ENCODE measurements around the gene MFAP2. TPM values are rescaled to one million over a fixed set of nuclear protein-coding genes. Genes with fewer than 3 reads are reported as not detected.

MFAP2 gene
- total RNA-seq, 4 donors from 2014 or later: 22.3 to 70.3 (median 44.6) TPM

- Histone ChIP-seq H3K27me3 (no peaks in the 10 kb centered on the region), H3K36me3 (no peaks in the 10 kb centered on the region), H3K27ac (no peak overlapping the region), H3K4me1 (no peaks in the 10 kb centered on the region), H3K4me3 (no peak overlapping the region), H3K9me3 (no peaks in the 10 kb centered on the region)
- no peak for TF ChIP-seq POLR2A (IDR thresholded peaks at IDR 0.05)
- TF ChIP-seq, protein P1, sequence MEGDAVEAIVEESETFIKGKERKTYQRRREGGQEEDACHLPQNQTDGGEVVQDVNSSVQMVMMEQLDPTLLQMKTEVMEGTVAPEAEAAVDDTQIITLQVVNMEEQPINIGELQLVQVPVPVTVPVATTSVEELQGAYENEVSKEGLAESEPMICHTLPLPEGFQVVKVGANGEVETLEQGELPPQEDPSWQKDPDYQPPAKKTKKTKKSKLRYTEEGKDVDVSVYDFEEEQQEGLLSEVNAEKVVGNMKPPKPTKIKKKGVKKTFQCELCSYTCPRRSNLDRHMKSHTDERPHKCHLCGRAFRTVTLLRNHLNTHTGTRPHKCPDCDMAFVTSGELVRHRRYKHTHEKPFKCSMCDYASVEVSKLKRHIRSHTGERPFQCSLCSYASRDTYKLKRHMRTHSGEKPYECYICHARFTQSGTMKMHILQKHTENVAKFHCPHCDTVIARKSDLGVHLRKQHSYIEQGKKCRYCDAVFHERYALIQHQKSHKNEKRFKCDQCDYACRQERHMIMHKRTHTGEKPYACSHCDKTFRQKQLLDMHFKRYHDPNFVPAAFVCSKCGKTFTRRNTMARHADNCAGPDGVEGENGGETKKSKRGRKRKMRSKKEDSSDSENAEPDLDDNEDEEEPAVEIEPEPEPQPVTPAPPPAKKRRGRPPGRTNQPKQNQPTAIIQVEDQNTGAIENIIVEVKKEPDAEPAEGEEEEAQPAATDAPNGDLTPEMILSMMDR (IDR thresholded peaks at IDR 0.05): no peak
- intact Hi-C loops (cut with DNase I; ENCODE audit: low total_unique reads): no loop called here
- no peak for DNase-seq
Measured at GRCh38 chr1:16986962-16987361, 6.5 kb upstream of the MFAP2 start.

DNA sequence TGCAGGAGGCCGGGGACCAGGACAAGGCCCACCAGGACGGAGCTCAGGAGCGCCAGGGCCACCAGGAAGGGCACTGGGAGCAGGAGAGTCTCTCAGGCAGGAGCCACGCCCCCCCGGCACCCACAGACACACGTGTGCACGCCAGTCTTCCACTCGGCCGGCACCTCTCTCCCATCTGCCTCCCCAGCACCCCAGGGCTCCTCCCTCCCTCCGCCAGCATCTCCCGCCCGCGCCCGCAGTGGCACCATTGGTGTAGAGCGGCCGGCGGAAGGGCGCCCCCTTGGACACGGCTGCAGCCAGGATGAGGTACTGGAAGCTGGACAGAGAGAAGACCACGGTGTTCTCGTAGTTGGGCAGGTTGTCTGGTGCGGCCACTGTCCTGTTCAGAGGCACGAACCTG, 6.1 kb upstream of the MFAP2 start:
- H3K36me3 ChIP-seq: no peaks in the 10 kb centered on the region
- intact Hi-C loops (cut with DNase I; ENCODE audit: low total_unique reads): no loop called here
- no peaks in the 10 kb centered on the region for H3K27me3 ChIP-seq
- H3K4me3 ChIP-seq: no peak overlapping the region
- TF ChIP-seq, protein P1 (IDR thresholded peaks at IDR 0.05): no peak
- no peak for TF ChIP-seq POLR2A (IDR thresholded peaks at IDR 0.05)
- H3K27ac ChIP-seq: no peak overlapping the region
- no peak for DNase-seq
- no peaks in the 10 kb centered on the region for H3K4me1 ChIP-seq
- no peaks in the 10 kb centered on the region for H3K9me3 ChIP-seq

DNA sequence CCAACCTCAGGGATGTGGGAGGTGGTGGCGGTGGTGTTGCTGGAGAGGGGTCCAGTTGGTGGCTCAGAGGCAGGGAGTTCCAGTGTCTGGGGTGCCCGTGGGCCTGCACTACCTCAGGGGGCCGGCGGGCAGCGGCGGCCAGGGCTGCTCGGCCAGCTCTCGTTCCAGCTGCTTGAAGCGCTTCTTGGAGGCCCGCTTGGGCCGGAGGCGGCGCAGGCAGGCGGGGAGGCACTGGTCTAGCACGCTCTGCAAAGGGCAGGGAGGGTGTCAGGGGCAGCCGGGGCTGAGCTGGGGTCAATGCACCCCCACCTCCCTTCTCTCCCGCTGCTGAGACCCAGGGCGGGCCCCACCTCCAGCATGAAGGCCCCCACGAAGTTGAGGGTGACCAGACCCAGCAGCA, 5.7 kb upstream of the MFAP2 start:
- Histone ChIP-seq H3K4me3 (no peak overlapping the region), H3K27me3 (no peaks in the 10 kb centered on the region), H3K27ac (peak overlapping the region in 1 of 2 donors; percentile 39), H3K36me3 (no peaks in the 10 kb centered on the region), H3K4me1 (no peaks in the 10 kb centered on the region), H3K9me3 (no peaks in the 10 kb centered on the region)
- intact Hi-C loops (cut with DNase I; ENCODE audit: low total_unique reads): no loop called here
- no peak for TF ChIP-seq POLR2A (IDR thresholded peaks at IDR 0.05)
- TF ChIP-seq, protein P1 (IDR thresholded peaks at IDR 0.05): no peak
- DNase-seq: no peak

- Histone ChIP-seq H3K4me3 (no peak overlapping the region), H3K27ac (peak overlapping the region; percentile 42 to 73), H3K36me3 (no peaks in the 10 kb centered on the region), H3K27me3 (no peaks in the 10 kb centered on the region), H3K4me1 (no peaks in the 10 kb centered on the region), H3K9me3 (no peaks in the 10 kb centered on the region)
- TF ChIP-seq, protein P1 (IDR thresholded peaks at IDR 0.05): no peak
- no peak for TF ChIP-seq POLR2A (IDR thresholded peaks at IDR 0.05)
- intact Hi-C loops (cut with DNase I; ENCODE audit: low total_unique reads): no loop called here
- peak; percentile 87 to 91 for DNase-seq
Measured at GRCh38 chr1:16984717-16985116, 4.3 kb upstream of the MFAP2 start.

GRCh38 chr1:16983649-16984048, 3.2 kb upstream of the MFAP2 start:
- Histone ChIP-seq H3K4me1 (no peaks in the 10 kb centered on the region), H3K27me3 (no peaks in the 10 kb centered on the region), H3K4me3 (no peak overlapping the region), H3K9me3 (no peaks in the 10 kb centered on the region), H3K36me3 (no peaks in the 10 kb centered on the region), H3K27ac (peak overlapping the region in 1 of 2 donors; percentile 73)
- DNase-seq: no peak
- TF ChIP-seq POLR2A (IDR thresholded peaks at IDR 0.05): no peak
- TF ChIP-seq, protein P1 (IDR thresholded peaks at IDR 0.05): no peak
- intact Hi-C loops (cut with DNase I; ENCODE audit: low total_unique reads): no loop called here
